GM18511 (cell line): ENCODE results near the gene REG1B.

Experiments
- ATAC-seq: cut with Tn5 transposase; IDR thresholded peaks from one replicate; pipeline ENCODE4 v1.9.1; 2021; ENCODE audit warnings: mild to moderate bottlenecking, moderate library complexity; ENCODE audit not compliant: unreplicated experiment

Gene REG1B

GRCh38 chr2:79087785-79088364 is at the start of gene REG1B:
Gene REG1B, minus strand, starts transcription at chr2:79087993. Its CDS starts 381 bp downstream, at chr2:79087612.
- no peak for ATAC-seq

GRCh38 chr2:79131687-79132086 is 43.9 kb upstream of the REG1B start:
- no peak for ATAC-seq

- no peak for ATAC-seq
These were observed 42.0 kb upstream of the REG1B start for GRCh38 chr2:79129804-79130203.

GRCh38 chr2:79129260-79129659 is 41.5 kb upstream of the REG1B start:
- ATAC-seq = no peak

- no peak for ATAC-seq
These were observed 40.6 kb upstream of the REG1B start for GRCh38 chr2:79128406-79128805.

- ATAC-seq = no peak
These were observed 37.9 kb upstream of the REG1B start for GRCh38 chr2:79125721-79125985.

- ATAC-seq = no peak
These were observed 37.3 kb upstream of the REG1B start for GRCh38 chr2:79124907-79125720.

GRCh38 chr2:79122676-79123075 is 34.9 kb upstream of the REG1B start:
- ATAC-seq = no peak

GRCh38 chr2:79120194-79120713 is 32.5 kb upstream of the REG1B start, which contains the start of gene REG1A:
Gene REG1A, plus strand, starts transcription at chr2:79120488. Its CDS starts 374 bp downstream, at chr2:79120862.
- no peak for ATAC-seq

GRCh38 chr2:79116997-79117928 is 29.5 kb upstream of the REG1B start:
- no peak for ATAC-seq

- ATAC-seq = no peak
These were observed 27.2 kb upstream of the REG1B start for GRCh38 chr2:79114797-79115494.

- no peak for ATAC-seq
These were observed 24.5 kb upstream of the REG1B start for GRCh38 chr2:79112269-79112668.

GRCh38 chr2:79105259-79105658 is 17.5 kb upstream of the REG1B start:
- ATAC-seq = no peak

- ATAC-seq = no peak
These were observed 15.4 kb upstream of the REG1B start for GRCh38 chr2:79103214-79103613.

- ATAC-seq = no peak
These were observed 13.2 kb upstream of the REG1B start for GRCh38 chr2:79101024-79101423.

GRCh38 chr2:79100285-79100684 is 12.5 kb upstream of the REG1B start:
- ATAC-seq = no peak

- ATAC-seq = no peak
These were observed 11.4 kb upstream of the REG1B start for GRCh38 chr2:79099140-79099686.

- ATAC-seq = no peak
These were observed 10.1 kb upstream of the REG1B start for GRCh38 chr2:79097843-79098242.

- ATAC-seq = no peak
These were observed 2.9 kb upstream of the REG1B start for GRCh38 chr2:79090693-79091092.

- ATAC-seq = no peak
These were observed 1.5 kb downstream of the REG1B start for GRCh38 chr2:79086255-79086654.
